ENCODE data around the gene SLC16A12.

SLC16A12 gene

DNA sequence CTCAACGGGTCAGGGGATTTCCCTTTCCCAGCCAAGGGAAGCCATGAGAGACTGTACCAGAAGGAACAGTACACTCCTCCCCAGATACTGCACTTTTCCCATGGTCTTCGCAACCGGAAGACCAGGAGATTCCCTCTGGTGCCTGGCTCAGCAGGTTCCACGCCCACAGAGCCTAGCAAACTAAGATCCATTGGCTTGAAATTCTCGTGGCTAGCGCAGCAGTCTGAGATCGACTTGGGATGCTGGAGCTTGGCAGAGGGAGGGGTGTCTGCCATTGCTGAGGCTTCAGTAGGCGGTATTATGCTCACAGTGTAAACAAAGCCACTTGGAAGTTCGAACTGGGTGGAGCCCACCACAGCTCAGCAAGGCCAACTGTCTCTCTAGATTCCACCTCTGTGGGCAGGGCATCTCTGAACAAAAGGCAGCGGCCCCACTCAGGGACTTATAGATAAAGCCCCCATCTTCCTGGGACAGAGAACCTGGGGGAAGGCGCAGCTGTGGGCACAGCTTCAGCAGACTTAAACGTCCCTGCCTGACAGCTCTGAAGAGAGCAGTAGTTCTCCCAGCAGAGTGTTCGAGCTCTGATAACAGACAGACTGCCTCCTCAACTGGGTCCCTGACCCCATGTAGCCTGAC is 29.6 kb downstream of the SLC16A12 start:
- no peak for DNase-seq

- DNase-seq, result no peak
These were observed 30.7 kb downstream of the SLC16A12 start for GRCh38 chr10:89504691-89505090.

DNA sequence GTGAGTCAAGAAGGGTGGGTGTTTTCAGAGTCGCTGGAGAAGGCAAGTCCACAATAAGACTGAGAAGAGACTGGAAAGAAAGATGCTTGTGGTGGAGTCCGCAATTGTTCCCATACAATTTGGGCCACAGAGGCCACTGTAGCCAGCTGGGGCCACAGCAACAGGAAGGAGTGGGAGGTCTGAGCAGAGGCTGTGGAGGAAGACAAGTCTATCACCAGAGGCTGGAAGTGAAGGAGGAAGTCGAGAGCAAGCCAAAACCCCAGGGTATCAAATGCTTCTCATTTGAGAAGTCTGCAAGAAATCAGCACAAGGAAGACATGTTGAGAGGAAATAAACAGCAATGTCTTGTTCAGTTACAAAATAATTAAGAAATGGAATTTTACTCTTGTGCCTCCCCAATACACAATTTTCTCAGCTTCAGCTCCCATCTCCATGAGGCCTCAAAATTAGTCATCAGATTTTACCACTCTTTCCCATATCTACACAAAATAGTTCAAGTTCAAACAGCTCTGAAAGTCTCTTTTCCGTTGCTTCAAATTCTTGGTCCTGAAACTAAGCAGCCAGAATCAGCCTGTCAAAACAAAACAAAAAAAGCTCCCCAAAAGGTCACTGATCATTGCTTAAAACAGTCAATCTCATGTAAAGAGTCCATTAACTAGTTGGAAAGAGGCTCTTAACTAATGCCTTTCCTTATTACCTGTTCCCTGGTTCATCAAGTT is 31.6 kb downstream of the SLC16A12 start:
- DNase-seq, result no peak

DNA sequence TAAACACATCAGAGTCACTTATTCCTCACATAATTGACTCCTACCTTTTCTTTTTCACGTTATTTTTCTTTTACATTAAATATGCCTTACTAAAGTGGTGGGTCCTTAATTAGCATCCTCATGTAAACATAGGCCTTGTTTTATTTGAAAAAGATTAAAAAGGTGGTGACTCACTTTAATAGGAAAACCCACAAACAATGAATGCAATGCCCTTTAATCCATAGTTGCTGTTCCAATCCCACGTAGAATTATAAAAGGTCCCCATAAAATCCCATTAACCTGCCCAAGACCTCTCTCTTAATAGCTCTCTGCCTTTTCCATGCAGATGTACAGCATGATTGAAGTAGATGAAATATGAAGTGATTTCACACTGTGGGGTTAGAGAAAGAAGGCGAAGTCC is 32.2 kb downstream of the SLC16A12 start:
- DNase-seq, result no peak

DNA sequence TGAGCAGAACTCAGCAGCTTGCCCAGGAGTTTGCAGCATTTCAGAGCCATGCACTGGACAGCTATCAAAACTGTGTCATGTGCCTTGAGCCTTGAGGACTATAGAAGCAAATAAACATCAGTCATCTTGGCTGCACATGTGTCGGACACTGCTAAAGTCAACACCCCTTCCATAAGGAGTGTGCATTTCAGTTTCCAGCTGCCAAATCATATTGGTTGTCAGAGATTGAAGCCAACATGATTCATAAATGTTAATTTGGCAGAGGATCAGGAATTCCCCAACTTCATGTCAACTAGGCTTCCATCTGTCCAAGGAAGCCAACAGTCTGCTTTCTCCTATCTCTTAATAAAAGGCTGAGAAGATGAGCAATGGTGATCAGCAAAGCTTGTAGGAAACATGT is 32.8 kb downstream of the SLC16A12 start:
- DNase-seq, result no peak

DNA sequence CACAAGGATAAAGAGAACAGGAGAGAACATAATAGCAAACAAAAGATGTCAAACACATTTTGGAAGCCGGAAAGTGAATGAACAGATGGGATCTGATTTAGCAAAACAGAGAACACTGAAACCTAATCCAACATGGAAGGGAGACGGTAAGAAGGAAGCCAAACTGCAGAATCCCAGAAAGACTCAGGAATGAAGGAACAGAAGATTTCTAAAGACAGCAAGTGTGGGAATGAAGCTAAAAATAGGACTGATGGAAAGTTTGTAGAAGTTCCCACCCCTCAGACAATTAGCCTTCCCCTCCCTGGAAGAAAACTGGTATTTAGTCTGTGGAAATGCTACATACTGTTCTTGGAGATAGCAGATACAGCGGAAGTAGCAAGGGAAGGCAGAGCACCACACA is 40.8 kb downstream of the SLC16A12 start:
- DNase-seq, result no peak

DNA sequence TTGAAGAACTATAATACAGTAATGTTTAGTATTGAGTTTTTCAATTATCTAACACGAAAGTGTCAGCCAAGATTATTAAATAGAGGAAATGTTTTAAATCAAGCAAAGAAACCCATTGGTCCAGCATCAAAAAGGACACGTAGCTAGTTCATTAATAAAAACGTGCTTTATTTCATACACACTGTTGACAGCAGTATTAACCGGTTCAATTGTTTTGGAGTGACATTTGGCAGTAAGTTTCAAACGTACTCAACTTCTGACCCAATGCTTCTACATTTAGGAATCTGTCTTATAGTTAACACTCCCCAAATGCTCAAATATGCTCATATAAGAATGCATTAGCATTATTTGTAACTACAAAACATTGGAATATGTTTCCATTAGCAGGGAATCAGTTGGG is 41.3 kb downstream of the SLC16A12 start:
- DNase-seq, result no peak

GRCh38 chr10:89491932-89492331 is 43.5 kb downstream of the SLC16A12 start:
- DNase-seq, result no peak

DNA sequence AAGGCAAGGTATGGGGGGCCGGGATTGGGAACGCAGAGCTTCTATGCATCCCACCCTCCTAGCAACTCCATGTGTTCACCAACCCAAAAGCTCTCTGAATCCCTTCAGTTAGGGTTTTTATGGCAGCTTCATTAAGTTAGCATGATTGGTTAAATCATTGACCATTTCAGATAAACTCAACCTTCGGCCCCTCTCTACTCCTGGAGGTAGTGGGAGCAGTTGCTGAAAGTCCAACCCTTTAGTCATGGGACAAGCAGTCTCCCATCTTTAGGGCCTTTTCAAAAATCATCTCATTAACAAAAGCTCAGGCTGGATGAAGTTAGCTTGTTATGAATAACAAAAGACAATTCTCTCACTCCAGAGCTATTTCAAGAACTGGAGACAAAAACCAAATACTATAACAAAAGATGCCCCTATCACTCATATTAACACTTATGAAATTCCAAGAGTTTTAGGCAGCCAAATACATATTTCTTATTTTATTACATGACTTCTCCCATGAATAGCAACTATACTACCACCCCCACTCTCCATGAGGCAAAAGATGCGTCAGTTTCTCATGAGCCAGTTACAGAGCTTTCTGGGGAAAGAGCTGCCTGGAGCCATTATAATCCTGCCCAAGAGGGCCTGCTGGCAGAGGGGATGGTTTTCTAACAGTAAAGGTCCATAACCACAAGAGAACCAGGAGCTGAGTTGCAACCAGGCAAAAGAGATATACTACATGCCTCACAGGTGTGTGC is 44.6 kb downstream of the SLC16A12 start:
- no peak for DNase-seq

DNA sequence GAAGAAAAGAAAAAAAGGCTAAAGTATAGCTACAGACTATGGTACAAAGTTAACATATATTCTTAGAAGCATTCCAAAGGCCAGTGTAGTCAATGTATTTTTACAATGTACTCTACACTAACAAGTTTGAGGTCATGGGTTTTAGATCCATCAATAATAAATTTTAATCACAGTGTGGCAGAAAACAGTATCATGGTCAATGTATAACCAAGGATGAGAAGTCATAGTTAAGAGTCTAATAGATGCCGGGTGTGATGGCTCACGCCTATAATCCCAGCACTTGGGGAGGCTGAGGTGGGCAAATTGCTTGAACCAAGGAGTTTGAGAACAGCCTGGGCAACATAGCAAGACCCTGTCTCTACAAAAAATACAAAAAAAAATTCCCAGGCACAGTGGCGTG is 53.1 kb downstream of the SLC16A12 start:
- no peak for DNase-seq

- no peak for DNase-seq
These were observed 53.7 kb downstream of the SLC16A12 start for GRCh38 chr10:89481662-89482061.

DNA sequence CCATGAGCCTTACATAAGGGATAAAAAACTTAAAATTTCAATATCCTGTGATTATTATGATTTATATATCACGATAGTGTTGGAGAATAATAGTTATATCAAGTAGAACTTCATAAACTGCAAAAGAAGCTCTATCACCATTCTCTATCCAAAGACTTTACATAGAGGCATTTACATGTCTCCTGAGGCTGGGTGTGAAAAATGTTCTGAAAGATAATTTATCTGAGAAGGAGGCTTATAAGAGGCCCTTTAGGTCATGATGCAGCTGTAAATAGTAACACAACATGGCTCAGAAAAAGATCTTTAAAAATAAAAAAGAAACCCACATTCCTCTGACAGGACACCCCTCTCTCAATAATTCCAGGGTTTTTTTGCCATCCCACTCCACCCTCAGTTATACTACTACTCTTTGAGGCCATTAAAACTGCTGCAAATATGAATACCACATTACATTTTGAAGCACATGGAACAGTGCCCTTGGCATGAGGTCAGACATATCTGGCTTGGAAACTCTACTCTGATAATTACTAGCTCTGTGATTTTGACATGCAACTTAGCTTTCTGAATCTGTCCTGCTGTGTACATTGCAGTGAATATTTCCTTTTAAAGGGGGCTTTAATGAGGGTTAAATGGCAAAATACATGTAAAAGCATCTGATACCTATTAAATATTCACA is 55.5 kb downstream of the SLC16A12 start:
- no peak for DNase-seq

- no peak for DNase-seq
These were observed 56.4 kb downstream of the SLC16A12 start for GRCh38 chr10:89478739-89479654.

- peak; percentile 55 for DNase-seq
These were observed 57.2 kb downstream of the SLC16A12 start for GRCh38 chr10:89478085-89478738.

DNA sequence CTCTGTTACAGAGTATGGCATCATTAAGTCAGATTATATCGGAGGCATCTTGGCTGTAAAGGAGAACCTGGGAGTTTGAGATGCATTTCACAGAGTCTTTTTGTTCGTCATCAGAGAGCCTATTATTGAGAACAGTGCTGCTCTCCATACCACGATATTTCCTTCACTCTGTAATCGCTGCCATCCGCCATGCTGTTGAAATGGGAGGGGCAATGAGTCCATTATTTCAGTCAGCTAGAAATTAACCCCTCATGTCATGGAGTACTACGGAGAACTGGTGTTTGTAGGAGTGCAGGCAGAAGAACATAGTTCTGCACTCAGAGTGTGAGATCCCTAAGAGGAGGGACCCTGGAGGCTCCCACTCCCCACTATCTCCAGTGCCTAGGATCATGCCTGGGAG is 59.2 kb downstream of the SLC16A12 start:
- no peak for DNase-seq

GRCh38 chr10:89475591-89475998 is 59.8 kb downstream of the SLC16A12 start:
- no peak for DNase-seq

- no peak for DNase-seq
These were observed 60.3 kb downstream of the SLC16A12 start for GRCh38 chr10:89475125-89475524.

- no peak for DNase-seq
These were observed 60.9 kb downstream of the SLC16A12 start for GRCh38 chr10:89474452-89474851.

- no peak for DNase-seq
These were observed 64.1 kb downstream of the SLC16A12 start for GRCh38 chr10:89471110-89471809.

- DNase-seq, result no peak
These were observed 64.8 kb downstream of the SLC16A12 start for GRCh38 chr10:89470628-89471027.

- no peak for DNase-seq
These were observed 65.9 kb downstream of the SLC16A12 start for GRCh38 chr10:89469517-89469916.
